Right lobe of liver (tissue), 4 donors: ENCODE measurements around the gene TOPORS.

Source experiments
- CTCF ChIP-seq, 4 donors: fragments of 200-600 bp in 3 of 4; fragments of 450-650 bp in 1 of 4; IDR thresholded peaks; one replicate each; pipeline versions ENCODE4 v1.5.1 to v1.8.0; 2016 to 2022; ENCODE audit warnings: antibody characterized with exemption in 4 of 4, mild to moderate bottlenecking in 2 of 4
- POLR2A ChIP-seq: fragments of 450-650 bp; IDR thresholded peaks from one replicate; pipeline ENCODE4 v1.6.1; 2017; ENCODE audit warnings: antibody characterized with exemption, mild to moderate bottlenecking
- donor health status: DM: no; HTN: no; CAD: no.
- donor health status: DM: no; HTN: no; CAD: no.
- donor health status: DM: no; HTN: yes; CAD: no.

- TF ChIP-seq CTCF (IDR thresholded peaks at IDR 0.05), result no peak
- no peak for TF ChIP-seq POLR2A
Observed at GRCh38 chr9:32501868-32502267, 50.5 kb downstream of the TOPORS start.
